Fibroblast of pulmonary artery (primary cell): ENCODE measurements around the gene SH3TC2.

Source experiments
- DNase-seq: peaks from one replicate; pipeline ENCODE4 v3.0.0-alpha.2; 2010; ENCODE audit warnings: low read depth
- H3K4me3 ChIP-seq: replicated peaks from 2 replicates; pipeline ENCODE4 v1.5.1; 2011; ENCODE audit warnings: low read depth, mild to moderate bottlenecking, control low read depth, low read length, moderate library complexity
- TF ChIP-seq, protein P1 (sequence below): IDR thresholded peaks from 2 replicates; pipeline ENCODE4 v1.5.1; 2011; ENCODE audit warnings: mild to moderate bottlenecking, control low read depth, low read length, inconsistent platforms; ENCODE audit errors: missing control alignments

SH3TC2 gene

DNA sequence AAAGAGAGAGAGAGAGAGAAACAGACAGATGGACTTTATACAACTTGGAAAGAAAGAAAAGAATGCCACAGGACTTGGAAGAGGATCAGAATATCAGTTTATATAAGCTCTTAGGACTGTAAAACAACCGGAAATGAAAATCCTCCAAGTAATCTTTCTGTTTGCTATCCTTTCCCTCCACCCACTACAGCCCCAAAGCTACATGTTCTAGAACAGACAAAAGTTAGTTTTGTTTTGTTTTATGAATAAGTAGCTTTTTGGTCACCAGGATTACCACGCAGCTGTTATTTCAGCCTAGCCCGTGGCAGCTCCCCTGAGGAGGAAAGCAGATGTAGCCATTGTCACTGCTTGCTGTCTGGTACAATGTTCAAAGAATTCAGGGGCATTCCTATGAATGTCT, 66.6 kb downstream of the SH3TC2 start:
- TF ChIP-seq, protein P1, sequence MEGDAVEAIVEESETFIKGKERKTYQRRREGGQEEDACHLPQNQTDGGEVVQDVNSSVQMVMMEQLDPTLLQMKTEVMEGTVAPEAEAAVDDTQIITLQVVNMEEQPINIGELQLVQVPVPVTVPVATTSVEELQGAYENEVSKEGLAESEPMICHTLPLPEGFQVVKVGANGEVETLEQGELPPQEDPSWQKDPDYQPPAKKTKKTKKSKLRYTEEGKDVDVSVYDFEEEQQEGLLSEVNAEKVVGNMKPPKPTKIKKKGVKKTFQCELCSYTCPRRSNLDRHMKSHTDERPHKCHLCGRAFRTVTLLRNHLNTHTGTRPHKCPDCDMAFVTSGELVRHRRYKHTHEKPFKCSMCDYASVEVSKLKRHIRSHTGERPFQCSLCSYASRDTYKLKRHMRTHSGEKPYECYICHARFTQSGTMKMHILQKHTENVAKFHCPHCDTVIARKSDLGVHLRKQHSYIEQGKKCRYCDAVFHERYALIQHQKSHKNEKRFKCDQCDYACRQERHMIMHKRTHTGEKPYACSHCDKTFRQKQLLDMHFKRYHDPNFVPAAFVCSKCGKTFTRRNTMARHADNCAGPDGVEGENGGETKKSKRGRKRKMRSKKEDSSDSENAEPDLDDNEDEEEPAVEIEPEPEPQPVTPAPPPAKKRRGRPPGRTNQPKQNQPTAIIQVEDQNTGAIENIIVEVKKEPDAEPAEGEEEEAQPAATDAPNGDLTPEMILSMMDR, result no peak
- no peak for DNase-seq
- H3K4me3 ChIP-seq, result no peak overlapping the region

DNA sequence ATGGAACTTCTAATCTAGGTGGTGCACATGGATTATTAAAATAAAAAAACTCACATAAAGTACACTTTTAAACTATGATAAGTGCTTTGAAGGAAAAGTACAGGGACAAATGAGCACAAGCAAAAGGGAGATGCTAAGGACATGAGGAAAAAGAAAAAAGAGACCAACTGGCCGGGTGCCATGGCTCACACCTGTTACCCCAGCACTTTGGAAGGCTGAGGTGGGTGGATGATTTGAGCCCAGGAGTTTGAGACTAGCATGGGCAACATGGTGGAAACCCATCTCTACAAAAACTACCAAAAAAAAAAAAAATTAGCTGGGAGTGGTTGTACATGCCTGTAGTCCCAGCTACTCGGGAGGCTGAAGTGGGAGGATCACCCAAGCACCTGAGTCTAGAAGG, 67.1 kb downstream of the SH3TC2 start:
- TF ChIP-seq, protein P1, result no peak
- no peak for DNase-seq
- no peak overlapping the region for H3K4me3 ChIP-seq

DNA sequence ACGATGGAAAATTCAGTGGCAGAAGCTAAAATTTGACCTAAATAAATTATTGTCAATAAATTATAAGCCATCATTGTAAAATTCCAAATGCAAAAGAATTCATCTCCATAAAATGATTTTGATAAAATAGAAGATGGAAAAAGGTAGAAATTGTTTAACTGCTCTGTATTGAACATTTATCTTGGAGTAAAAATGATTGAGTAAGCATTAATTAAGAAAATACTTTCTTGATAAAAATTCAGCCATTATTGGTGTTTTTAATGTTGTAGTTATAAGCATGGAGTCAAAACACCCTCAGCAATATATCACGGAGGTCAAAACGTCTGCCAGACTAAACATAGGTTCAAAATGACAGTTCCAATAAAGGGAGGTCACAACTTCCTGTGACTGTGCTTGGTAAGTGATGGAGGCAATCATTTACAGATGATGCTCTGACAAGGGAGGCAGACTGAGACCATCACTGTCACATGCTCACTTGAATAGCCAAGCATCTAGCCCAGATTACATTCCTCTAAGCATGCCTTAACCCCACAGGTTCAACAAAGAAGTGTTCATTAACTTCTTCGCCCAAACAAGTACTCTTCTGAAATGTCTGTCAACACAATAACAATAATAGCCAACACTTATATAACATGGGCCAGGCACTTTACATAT, 69.5 kb downstream of the SH3TC2 start:
- no peak overlapping the region for H3K4me3 ChIP-seq
- TF ChIP-seq, protein P1, result no peak
- no peak for DNase-seq

DNA sequence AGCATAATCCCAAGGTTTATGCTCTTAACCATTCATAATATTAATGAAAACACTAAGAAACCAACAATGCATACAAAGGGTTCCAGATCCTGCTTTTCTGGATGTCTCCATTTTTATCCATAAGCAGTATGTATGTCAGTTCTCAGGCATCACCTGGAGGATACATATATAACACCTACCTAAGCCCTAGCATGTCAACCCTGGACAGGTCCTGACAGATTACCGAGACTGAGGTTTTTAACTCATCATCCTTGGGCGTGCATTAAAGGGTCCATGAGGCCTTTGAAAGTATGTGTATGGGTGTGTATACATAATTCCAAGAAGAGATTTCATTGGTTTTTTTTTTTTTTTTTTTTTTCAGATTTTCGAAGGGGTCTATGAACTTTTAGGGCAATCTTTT, 70.6 kb downstream of the SH3TC2 start:
- DNase-seq, result no peak
- no peak overlapping the region for H3K4me3 ChIP-seq
- TF ChIP-seq, protein P1, result no peak

DNA sequence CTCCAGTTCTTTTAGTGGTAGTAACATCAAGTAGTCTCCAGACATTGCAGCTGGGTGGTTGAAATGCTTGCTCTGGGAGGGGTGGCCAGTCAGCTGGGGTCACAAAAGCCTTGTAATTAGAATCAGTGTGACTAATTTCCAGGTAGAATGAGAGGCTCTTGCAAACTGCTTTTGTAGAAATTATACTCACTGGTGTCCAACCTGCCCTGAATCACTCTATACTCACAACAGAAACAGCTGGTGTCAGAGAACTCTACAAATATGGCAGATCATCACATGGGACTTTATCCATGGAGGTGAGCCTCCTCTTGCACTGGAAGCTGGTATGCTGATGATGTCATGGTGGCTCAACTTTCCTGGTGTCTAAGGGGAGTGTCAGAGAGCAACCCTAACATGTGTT, 71.3 kb downstream of the SH3TC2 start:
- no peak for DNase-seq
- H3K4me3 ChIP-seq, result no peak overlapping the region
- TF ChIP-seq, protein P1, result no peak

DNA sequence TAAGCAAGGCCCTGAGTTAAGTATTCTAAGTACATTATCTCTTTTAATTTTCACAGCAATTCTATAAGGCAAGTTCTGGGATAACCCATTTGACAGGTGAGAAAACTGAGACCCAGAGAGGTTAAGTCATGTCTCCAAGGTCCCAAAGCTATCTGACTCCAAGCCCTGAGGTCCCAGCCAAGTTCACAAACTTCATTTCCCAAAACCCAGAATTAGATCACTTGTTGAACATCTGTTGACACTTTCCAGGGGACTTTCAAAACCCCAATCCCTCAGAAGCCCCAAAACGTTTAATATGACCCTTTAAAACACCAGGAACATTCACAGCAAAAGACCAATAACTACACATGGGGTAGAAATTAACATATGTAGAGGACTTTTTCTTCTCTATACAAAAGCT, 72.0 kb downstream of the SH3TC2 start:
- H3K4me3 ChIP-seq, result no peak overlapping the region
- TF ChIP-seq, protein P1, result no peak
- DNase-seq, result no peak

DNA sequence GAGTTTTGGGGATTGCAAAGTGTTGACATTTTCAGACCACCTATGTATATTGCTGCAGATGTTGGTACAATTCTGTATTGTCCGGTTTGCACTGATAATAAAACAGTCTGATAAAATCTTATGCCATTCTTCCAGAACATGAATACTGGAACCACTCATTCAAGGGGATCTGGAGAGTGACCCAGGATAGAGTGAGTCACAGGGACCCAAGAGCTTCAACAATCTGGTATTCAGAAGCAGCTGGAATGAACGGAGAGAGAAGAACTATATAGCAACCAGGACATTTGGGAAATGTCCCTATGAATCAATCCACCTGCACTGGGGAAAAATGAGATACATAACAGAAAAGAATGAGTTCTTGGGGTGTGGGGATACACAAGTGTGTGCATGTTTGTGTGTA, 73.3 kb downstream of the SH3TC2 start:
- TF ChIP-seq, protein P1, result no peak
- H3K4me3 ChIP-seq, result no peak overlapping the region
- DNase-seq, result no peak
